Germinal center (tissue), 1 donor: Measurements from ENCODE around the gene ALK.

Source experiments
- DNase-seq: peaks from one replicate; pipeline ENCODE4 v3.0.0; 2012; ENCODE audit warnings: mixed read lengths, low spot score

ALK gene

DNA sequence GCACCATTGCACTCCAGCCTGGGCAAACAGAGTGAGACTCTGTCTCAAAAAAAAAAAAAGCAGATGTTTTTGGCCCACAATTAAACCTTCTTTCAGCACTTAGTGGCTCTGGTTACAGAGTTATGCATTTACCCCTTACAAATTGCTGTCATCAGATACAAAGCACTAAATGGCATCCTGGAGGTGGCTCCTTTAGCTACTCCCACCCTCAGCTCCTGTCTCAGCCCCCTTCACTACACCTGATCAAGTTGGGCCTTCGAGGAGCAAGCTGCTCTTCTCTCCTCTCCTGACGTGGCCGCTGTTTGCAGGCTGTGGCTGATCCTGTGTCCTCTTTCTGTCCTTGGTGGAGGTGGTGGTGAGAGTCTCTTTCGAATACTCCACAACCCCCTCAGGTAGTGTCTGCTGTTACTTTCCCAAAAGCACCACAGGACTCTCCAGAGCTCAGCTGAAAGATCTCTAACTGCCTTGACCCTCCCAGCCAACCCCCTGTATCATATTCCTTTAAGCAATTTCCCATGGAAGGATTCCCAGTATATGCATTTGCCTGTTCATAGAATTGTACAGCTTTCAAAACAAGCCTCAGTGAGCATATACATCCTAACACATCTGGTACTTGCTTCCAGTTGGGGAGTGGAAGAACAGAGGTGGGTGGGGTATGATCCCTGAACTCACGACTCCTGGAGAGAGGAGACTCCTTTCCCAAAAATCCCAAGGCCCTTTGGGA lies 520.3 kb downstream of the ALK start:
- DNase-seq: no peak

DNA sequence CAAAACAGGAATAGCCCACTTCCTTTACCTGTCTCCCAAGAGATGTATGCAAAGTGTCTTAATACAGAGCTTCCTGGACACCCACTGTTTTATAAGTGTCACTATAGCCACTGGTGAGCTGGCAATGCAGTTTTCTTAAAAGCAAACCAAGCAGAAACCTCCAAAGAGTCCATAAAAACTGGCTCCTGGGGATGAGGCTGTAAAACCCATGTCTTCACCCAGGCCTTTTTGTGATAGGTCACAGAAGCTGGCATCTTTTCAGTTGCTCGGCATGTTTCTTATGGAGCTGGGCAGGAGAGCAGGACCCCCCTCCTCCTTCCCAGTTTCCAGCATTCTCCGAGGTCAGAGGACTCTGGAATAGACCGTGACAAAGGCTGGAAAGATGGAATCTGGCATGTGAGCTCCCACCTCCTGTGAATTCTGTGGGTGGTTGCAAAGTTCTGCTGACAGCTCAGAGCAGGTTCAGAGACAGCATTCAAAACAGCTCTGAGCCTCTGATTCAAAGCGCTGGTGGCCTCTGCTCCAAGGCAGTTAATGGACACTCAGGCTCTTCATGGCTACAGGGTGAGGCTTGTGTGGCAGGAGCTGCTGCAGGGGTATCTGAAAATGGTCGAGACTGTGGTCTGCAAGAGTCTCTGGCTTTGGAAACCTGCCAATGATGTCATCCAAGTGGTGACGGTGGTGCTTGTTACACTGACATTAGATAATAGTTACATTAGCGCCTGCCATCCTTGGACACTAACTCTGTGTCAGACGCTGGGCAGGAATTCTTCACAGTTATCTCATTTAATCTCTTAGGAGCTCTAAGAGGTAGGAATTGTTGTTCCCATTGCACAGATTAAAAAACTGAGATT lies 522.8 kb downstream of the ALK start:
- no peak for DNase-seq

DNA sequence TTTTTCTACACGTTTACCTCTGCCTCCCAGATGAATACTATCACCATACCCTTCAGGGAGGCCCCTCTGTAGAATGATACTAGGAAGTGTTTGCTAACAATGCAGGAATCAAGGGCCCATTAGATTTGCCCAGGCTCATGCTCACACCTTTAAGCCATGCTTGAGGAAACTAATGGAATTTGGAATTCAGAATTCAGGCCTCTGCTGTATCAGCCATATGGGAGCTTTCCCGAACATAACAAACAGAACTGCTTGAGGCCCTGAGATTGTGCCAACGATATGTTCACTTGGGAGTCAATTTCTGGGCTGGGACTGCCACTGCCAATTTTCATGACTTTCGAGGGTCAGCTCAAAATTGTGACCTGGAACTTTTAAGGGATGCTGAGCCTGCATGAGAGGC lies 523.7 kb downstream of the ALK start:
- no peak for DNase-seq

DNA sequence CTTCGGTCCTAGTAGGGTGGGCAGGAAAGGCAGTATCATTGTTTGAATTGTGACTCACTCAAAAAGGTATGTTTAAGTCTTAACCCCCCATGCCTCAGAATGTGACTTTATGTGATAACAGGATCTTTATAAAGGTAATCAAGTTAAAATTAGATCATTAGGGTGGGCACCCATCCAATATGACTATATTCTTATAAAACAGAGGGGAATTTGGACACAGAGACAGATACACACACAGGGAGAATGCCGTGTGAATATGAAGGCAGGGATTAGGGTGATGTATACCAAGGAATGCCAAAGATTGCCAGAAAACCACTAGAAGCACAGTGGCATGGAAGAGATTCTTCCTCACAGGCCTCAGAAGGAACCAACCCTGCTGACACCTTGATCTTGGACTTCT lies 524.3 kb downstream of the ALK start:
- DNase-seq: no peak

DNA sequence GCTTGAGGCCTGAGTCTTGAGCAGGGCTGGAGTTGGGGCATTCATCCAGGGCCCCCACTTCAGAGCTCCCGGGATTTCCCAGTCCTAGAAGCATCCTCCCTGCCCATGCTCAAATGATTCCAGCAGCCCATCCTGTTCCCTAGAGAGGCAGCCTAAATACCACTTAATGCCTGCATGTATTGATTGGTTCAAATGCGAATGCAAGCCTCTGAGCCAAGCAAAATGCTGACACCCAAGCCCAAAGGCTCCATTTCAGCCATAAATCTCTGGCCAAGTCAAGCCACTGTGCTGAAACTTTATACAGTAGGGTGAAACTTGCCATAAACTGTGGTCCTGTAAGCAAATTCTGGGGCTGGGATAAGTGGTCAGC lies 526.4 kb downstream of the ALK start:
- DNase-seq: no peak

DNA sequence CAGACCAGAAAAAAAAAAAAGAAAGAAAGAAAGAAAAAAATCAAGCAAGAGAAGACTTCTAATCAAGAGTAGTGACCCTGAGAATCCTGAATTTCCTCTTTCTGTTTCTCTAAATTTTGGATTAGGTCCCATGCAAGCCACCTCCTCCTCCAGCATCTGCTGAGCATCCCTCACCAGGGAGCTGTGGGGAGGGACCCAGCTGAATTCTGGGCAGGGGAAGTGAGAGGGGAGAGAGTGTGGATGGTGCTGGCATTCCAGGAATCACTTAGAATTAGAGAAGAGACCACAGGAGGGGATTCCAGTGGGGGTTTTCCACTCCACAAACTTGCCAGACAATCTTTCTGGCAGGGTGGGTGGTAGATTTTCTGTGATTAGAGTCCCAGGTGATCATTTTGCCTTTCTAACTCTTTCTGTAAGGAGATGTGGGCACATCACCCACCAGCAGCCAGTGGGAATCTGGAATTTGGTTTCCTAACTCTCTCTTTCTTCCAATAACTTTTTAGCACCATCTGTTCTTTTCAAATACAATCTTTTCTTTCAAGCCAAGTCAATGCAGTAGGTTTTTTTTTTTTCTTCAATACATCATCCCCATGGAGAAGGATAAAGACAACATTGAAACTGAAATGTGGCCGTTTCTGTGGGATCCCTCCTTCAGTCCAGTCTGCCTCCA lies 526.9 kb downstream of the ALK start:
- DNase-seq: no peak

DNA sequence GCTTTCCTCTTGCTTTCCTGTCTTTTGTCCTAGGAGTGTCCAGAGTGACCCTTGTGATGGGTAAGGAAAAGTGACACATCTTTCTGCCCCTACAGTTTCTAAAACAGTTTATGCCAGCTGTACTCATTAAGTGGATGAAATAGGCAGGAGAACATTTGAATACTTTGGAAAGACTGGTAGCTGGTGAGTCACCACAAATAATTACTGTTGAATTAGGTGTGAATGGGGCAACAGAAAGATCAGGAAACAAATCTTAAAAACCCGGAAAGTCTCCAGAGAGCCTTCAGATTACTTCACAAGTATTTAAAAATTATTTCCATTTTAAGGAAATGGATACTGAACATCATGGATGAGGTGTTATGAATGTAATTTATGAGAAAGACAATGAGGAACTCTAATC lies 527.7 kb downstream of the ALK start:
- DNase-seq: no peak

DNA sequence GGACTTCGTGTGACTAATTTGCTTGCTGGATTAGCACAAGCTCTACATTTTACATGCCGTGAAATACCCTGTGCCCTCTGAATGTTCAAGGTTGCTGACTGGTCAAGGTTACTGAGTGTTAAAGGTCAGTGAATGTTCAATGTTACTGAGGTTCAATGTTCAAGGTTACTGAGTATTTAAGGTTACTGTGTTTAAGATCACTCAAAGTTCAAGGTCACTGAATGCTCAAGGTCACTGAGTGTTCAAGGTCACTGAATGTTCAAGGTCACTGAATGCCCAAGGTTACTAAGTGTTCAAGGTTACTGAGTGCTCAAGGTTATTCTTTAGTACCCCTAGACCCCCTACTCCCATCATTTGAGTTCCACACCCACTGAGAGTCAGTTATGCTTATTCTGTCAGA lies 528.6 kb downstream of the ALK start:
- no peak for DNase-seq

DNA sequence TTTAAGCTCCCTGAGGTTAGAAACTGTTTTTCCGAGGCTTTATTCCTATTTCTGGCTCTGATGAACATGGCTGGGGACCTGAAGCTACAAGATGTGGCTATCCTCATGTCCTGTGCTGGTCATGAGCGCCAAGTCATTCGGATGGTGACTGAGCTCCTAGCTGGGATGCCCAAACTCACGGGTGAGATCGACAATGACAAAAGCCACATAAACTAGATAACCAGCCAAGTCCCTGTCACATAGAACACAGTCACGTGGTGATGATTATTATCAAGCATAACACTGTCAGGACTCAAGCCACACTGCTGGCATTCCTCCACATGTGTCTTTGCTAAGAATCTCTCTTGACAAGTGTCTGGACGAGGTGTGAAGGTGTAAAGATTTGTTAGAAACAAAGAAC lies 531.2 kb downstream of the ALK start:
- DNase-seq: no peak

DNA sequence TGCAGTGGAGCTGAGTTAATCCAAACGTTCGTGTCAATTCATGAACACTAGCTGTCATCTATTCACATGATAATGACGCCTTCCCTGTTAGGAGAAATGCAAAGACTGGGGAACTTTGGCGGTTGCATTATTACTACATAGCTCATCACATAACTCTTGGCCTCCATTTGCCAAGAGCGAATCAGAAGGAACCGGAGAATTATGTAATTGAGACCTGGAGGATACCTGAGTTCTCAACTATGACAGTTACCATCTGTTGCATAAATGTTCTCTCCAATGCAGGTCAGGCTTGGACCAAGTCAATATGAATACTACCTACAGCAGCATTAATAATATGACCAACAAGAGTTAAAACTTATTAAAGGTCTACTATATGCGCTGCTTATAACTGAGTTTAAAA lies 531.7 kb downstream of the ALK start:
- no peak for DNase-seq

DNA sequence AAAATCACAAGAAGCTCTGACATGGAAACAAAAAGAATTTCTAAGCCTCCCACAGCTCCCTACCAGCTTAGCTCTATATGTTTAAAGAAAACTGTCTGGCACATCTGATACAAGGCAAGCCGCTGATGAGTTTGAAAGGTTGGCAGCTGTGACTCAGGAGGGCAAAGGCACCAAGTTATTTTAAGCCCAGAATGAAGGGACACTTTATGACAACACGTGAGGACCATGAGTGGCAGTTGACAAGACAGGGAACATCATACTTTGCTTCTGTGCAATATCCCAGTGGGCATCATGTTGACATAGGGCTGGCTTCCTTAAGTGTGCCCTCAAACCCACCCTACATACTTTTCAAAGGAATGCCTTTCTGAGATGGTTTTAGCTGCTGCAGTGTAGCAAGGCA lies 533.3 kb downstream of the ALK start:
- DNase-seq: no peak

DNA sequence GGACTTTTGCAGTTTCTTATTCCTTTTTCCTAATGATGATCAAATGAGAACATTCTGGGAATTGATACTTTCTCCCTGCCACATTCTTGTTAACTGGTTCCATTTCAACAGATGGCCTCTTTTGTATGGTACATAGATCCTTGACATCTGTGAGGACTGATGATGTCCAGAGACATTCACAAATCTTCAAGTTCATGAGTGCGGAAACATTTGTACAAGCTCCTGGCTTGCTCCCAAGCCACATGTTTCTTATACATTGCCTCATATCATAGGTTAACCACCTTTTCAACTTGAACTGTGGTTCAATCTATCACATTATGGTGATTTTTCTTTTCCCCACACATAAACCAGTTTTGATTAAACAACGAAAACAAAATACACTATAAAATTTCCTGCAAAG lies 538.9 kb downstream of the ALK start:
- no peak for DNase-seq

DNA sequence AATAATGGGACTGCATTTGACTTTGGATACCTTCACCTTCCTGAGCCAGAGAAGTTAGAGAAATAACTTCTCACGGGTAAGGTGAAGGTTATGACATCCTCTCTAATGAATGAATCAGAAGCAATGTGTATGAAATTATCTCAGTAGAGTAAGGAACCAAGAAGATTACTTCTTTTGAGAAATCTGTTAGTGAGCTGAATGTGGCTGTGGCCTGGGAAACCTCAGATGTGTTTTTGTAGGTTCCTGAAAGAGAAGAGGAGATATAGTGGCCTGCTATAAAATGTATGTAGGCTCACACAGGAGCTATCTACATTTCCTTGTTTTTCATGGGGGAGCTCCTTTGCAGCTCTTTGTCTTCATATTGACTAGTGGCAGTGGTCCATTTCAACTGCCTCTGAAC lies 543.6 kb downstream of the ALK start:
- no peak for DNase-seq

DNA sequence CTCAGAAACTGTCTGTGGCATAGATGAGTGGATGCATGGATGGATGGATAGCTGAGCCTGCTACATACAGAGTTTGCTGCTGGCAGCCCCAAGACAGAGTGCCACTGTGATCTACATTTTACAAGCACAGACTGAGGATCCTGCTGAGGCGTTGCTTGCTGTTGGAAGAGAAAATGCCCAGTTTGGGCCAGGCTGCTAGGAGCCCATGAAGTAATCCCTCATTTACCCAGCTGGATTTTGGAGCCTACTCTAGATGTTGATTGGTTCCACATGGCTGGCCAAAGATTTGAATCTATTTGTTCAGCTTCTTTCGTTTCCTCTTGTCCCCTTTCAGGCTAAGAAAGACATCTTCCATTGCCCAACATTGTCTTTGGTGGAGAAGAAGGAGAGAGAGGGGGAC lies 544.8 kb downstream of the ALK start:
- DNase-seq: peak; percentile 5

DNA sequence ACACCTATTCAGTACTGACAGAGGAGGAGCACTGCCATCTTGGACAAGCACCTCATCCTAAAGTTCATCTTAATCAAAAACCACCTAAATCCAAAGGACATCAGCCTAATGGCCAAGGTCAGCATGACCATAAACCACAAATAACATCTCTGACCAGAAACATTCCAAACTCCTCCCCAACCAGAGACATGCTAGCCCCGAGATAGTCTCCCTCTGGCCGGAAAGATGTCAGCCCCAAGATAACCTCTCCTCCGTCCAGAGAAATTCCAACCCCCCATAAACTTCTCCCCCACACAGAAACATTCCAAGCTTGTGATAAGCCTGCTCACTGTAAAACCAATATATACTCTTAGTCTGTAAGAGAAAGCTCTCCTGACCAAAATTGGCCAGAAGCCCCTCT lies 545.5 kb downstream of the ALK start:
- no peak for DNase-seq

DNA sequence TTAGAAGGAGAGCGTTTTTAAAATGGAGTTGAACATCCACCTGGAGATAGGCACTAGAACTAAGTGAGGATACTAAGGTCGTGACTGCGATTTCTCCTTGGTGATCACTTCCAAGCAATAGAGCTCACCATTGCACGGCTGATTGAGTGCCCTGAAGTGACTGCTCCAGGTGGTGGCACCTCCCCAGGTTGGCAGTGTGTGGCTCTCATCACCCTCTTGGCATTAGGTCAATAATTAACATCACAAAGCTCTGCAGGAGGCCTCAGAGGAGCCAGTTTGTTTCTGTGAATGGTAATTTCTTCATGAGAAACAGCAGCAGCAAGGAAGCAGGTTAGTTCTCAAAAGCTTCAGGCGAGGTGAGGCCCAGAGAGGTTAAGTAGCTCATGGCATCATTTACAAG lies 546.6 kb downstream of the ALK start:
- no peak for DNase-seq

DNA sequence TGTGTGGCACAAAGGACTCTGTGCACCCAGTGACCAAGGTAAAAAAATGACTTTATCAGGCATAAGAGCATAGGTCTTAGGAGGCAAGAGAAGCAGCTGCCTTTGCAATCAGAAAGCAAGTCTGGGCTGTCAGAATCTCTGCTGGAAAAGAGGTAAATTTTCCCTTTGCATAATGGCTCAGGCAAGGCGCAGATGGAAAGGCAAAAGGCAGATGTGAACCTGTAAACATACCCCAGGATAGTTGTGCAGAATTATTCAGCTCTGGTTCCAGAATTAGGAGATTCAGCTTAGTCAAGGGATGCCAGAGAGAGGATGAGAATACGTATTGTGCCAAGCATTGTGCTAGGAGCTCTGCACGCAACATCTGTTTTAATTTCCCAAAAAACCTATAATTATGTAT lies 547.5 kb downstream of the ALK start:
- no peak for DNase-seq

DNA sequence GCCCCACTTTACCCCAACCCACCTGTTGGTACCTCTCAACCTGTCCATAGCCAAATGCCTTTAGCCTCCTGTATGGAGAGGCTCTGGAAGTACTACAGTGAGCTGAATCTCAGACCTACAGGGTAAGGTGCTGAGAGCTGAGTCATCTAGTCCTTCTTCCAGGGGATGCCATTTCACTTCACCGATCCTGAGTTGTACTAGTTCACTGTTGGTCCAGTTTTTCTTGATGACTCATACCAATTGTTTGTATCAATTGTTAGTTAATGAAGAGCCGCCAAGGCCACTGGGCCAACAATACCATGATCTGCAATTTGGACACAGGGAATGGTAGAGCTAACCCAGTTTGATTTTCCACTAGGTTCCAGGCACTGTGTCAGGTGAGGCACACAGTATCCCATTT lies 549.2 kb downstream of the ALK start:
- DNase-seq: no peak

DNA sequence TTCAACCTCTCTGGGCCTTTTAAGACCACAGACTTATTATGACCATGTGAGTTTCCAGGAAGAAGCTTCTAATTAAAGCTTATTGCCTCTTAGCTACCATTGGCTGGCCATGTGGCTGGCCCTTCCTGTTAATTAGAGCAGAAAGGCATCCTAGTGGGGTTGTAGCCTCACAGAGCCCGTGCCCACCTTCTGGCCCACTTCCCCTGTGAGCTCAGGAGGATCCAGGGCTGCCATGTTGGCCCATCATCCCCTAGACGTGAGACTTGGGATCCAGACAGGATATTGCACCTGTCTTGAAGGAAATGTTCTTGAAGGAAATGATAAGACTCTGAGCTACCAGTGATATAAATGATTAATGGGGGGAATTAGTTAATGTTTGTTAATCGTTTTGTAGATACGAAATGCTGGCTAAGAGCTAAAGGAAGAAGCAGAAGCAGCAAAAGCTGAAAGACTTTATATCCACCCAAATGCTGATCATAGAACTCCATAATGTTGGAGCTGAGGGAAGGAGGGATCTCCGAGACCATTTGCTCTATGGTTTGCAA lies 550.7 kb downstream of the ALK start:
- DNase-seq: no peak

DNA sequence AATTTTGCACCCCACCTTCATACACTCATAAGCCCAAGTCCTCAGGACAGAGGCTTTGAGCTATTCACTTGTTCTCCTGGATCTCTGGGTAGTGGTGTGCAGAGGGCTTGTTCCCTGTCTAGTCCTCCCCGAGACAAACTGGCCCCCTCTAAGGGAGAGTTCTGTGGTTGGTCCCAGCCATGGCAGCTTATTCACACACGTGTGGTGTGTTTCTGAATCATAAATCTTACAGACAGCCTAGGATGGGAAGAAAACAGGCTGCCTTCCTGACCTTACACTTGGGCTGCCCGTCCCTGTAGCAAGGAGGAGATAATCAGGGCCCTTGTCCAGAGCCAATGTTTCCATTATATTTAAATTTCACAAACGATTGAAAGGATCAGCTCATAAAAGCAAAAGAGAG lies 551.2 kb downstream of the ALK start:
- DNase-seq: no peak

DNA sequence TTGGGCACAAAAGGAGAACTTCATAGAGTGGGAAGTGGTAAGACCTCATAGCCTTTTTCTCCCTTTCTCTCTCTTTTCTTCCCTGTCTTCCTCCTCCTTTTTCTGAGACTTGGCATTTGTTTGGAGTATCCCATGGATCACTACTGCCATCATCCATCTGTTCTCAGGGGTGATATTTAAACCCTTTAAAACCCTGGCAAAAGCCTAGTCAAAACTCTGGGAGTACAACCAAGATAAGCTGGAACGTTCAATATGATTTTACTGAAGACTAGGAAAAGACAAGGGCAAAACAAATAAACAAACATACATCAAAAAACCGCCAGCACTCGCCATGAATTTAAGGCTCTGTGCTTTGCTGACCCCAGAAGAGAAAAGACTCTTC lies 552.7 kb downstream of the ALK start:
- no peak for DNase-seq

DNA sequence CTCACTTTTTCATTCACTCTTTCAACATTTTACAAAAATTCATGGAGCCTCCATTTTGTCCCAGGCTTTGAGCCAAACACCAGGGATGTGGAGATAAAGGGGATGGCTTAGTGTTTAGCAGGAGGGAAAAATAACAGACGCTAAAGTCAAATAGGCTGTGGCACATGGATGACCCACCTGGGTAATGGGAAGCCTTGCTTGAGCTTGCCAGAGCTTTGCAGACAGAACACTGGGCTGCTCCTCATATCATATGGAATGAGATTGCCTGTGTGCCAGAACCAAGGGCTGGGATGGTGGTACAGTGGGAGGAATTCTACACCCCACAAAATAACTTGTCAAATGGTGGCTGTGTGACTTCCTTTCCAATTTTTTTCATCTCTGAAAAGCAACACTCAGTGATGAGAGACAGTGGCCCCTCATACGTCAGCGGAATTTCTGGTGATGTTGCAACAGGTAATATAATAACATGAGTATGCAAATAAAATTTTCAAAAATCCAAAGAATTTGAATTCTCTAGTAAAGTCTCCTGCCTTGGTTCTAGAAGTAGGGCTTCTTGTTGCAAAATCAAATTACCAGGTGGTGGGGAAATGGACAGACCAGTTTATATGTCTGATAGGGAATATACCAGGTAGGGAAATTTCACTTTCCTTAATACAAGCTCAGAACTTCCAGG lies 553.3 kb downstream of the ALK start:
- no peak for DNase-seq

DNA sequence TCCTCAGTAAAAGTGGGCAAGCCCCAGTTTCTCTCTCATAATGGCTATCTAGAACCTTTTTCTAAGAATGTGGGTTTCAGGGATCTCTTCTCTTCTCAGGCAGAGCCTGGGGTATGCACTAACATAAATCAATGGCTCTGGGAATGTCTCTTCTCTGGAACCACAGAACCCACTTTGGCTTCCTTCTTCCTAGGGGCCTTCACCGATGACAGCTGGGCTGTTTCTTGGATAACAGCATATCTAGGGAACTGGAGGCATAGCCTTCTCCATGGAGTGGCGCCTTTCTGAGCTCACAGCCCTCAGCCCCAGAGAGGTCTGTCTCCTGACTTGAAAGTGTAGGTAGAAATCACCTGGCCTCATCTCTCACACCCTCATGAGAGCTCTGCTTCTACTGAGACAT lies 558.3 kb downstream of the ALK start:
- DNase-seq: no peak
